Raji (cell line): Measurements from ENCODE around the gene G6PC1.

ENCODE experiments used
- POLR2A ChIP-seq: IDR thresholded peaks from 2 replicates; pipeline ENCODE4 v1.6.1; 2011; ENCODE audit warnings: low read depth, low read length, control low read depth; ENCODE audit not compliant: insufficient read depth

Gene G6PC1

DNA sequence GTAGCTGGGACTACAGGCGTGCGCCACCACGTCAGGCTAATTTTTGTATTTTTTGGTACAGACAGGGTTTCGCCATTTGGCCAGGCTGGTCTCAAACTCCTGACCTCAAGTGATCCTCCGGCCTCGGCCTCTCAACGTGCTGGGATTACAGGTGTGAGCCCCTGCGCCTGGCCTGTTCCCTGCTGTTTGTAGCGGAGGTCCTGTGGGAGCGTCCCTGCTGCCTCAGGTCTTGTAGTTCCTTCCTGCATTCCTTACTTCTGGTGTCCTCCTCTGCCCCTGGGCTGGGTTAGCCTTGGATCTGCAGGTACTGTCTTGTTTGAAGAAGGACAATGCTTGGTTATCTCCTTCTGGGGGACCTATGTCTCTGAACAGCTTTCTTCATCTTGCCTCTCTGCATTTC, 23.6 kb upstream of the G6PC1 start:
- no peak for TF ChIP-seq POLR2A

DNA sequence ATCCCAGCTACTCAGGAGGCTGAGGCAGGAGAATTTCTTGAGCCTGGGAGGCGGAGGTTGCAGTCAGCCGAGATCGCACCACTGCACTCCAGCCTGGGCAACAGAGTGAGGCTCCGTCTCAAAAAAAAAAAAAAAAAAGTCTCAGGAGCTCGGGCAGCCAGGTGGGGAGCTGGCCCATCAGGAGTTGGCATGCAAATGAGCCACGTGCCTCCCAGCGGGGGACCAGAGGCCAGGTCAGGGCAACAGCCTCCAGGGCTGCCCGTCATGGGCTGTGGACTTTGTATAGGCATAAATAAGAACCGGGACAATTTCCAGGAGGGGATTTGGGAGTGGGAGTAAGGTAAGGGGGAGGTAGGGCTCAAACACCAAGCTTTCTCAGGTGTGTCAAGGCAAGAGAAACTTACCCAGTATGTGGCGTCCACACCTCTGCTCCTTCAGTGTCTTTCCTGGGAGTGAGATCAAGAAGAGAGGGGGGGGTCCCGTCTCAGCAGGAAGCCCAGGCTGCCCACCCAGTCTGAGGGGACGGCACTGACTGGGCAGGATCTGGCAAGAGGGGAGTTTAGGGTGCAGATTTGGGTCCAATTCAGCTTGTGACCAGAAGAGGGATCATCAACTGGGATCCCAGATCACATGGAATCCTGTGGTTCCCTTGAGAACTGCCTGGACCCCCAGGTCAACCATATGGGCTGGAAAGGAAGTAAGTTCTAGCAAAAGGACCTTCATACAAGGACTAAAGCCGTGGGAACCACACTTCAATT, 22.3 kb upstream of the G6PC1 start:
- no peak for TF ChIP-seq POLR2A

DNA sequence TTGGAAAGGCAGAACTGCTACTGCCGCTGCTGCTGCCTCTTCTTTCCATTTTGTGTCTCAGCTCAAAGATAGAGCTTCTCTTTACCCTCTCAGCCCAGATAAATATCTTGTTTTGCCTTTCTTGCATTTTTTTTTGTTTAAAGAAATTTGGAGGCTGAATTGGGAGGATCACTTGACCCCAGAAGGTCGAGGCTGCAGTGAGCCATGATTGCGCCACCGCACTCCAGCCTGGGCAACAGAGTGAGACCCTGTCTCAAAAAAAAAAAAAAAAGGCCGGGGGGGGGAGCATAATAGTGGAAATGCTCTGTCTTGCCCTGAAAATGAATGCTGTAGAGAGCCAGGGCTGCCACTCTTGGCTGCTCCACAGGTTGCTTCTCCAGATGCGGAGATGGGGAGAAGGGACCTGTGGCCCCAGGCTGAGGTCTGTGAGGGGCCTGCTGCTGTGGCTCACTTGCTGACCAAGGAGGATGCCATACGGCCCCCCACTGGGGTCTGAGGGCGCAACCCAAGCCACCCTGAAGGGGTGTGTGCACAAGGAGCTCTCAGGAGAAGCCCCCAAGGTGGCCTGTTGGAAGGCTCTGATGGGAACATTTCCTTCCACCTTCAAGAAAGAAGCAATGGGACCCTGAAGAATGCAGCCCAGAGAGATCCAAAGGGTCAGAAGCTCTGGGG, 21.5 kb upstream of the G6PC1 start:
- TF ChIP-seq POLR2A, result no peak

DNA sequence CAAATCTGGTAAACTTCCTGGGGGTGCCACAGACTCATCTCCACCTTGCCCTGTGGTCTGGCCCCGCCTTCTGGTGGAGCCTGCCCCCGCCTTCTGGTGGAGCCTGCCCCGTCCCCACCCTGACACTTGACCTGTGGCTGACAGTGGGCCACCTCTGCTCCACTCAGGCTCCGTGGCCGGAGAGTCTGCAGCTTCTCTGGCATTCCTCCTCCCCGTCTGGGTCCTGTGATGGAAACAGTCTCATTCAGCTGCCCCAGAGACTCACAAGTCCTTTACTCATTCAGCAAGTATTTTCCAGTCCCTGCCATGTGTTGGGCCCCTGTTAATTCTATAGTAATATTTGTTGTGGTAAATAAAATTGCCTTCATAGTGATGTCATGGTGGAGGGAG, 21.0 kb upstream of the G6PC1 start:
- no peak for TF ChIP-seq POLR2A

DNA sequence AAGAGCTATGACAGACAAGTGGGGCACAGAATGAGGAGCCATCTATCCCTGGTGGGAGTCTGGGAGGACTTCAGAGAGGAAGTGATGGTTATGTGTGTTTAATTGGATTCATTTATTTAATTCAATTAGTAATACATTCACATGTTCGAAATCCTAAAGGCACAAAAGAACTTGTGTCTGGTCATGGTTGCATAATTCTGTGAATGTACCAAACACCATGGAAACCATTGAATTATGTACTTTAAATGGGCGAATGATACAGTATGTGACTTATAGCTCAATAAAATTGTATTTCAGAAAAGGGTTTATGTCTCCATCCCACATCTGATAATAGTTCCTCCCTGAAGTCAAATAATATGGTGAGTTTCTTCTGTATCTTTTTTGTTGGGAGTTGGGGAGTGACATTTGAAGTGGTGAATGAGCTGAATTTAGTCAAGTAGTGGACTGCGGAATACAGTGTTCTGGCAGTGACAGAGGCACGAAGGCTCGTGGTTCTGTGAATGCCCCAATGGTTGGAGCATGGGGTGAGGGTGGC, 19.8 kb upstream of the G6PC1 start:
- no peak for TF ChIP-seq POLR2A

DNA sequence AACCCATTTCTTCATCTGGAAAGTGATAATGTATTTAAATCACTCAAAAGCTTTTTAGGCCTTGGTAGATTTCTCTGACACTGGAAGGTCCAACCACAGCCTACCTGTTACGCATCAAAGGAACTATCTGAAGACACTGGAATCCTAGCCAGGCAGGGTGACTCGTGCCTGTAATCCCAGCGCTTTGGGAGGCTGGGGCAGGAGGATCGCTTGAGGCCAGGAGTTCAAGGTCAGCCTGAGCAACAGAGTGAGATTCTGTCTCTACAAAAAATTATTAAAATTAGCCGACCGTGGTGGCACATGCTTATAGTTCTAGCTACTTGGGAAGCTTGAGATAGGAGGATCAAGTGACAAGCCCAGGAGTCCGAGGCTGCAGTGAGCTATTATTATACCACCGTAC, 18.4 kb upstream of the G6PC1 start:
- no peak for TF ChIP-seq POLR2A

DNA sequence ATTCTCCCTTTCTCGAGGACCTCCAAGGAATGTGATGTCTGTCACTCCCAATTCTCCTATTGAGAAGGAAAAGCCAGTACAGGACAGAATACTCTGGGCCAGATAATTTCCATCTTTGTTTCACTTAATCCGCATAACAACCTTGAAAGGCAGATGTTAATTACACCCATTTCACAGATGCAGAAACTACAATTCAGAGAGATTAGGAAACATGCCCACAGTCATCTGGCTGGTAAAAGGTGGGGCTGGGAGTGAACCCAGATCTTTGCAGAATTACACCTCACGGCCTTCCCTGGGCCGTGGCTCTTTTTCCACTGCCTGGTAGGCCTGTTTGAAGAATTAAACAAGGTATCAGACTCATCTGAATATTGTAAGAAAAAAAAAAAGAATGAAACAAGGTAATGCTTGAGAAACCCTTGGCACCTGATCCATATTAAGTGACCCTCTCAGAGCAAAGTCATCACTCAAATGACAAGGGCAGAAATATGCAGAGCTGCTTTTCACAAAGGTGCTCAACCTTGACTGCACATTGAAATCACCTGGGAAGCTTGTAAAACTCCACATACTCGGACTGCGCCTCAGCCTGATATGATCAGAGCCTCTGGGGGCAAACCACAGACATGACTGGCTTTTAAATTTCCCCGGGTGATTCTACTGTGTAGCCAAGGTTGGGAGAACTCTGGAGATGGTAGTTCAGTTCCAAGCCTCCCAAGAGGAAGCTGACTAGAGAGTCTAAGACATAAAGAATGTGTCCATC, 16.6 kb upstream of the G6PC1 start:
- no peak for TF ChIP-seq POLR2A

DNA sequence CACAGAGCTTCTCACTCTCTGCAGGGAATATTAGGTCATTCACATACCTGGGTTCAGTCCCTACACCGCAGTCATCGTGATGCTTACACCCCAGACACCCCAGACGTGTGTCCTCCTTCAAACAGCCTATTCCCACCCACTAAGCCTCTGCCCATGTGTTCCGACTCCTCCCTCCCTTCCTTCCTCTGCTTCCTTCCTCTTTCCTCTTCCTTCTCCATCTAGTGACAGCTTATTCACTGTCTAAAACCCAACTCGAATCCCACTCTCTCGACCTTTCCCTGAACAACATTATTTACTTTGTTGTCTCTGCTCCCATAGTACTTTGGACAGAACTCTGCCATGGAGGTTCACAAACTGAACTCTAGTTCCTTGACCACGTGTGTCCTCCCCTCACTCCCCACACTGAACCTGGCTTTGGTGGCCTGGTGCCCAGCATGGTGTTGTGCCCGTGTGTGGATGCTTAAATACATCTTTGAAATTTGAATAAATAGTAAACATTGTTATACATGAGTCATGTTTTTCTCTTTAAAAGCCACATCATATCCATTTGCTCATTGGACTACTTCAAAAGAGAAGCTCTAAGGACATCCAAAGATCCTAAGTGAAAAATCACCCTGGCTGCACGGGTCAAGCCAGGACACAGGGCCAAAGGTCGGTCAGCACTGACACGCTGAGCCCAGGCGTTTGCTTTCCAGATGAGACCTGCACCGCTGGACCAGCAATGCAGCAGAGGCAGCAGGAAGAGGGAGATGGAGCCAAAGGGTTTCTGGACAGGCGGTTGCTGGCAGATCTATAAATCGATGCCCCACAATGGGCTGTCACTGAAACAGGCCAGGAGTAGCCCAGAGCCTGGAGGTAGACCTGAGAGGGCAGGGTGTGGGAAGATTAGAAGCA, 14.1 kb upstream of the G6PC1 start:
- TF ChIP-seq POLR2A, result no peak

DNA sequence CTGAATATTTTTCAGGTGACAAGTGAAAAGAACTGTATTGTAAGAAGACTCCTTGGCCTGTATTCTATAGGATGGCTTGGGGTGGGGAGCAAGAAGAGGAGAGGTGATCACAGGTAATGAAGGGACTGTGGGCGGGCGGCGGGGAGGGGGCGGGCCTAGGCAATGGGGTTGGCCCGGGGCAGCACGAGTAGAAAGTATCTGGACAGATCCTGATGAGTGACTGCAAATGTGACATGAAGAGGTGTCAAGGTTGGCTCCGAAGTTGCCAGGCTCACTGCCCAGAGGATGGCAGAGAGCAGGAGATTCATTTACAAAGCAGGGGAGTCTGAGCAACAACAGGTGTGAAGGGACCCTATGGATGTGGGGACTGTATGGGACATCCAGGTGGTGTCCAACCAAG, 10.8 kb upstream of the G6PC1 start:
- no peak for TF ChIP-seq POLR2A

DNA sequence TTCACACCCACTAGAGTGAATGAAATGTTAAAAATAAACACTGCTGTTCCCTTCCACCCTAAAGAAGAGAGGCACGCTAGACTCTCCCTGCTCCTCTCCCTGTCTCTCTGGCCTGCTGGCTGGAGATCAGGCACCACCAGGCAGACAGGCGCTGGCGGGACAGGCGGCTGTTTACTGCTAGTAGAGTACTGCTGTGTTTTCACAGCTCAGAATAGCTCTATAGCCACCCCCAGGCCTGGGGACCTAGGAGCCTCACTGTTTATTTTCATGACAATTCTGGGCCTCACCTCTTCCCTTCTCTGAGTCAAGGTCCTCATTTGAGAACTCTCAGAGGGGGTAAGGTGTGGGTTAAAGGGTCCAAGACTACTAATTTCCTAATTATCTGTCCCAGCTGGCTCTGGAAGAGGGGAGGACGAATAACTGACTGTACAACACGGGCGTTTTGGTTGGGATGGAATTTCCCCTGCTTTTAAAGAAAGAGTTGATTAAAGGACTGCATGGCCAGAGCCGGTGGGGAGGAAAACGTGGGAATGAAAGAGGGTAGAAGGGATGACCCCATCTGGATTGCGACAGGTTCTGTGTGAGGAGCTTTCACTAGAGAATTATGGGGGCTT, 9.0 kb upstream of the G6PC1 start:
- no peak for TF ChIP-seq POLR2A

DNA sequence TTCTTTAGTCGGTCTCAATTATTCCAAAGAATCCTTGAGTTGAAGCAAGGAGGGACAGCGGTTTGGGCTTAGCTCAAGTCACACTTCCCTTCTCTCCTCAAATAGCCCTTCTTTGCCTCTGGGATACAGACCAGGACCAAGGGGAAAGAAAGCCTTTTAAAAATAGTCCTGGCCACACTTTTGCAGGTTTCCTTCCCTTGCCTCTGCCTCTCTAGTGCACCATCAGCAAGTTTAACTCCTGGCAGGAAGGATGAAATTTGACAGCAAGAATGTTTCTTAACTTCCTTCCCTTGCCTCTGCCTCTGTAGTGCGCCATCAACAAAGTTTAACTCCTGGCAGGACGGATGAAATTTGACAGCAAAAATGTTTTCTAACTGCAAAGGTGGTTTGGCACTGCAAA, 7.2 kb upstream of the G6PC1 start:
- no peak for TF ChIP-seq POLR2A

DNA sequence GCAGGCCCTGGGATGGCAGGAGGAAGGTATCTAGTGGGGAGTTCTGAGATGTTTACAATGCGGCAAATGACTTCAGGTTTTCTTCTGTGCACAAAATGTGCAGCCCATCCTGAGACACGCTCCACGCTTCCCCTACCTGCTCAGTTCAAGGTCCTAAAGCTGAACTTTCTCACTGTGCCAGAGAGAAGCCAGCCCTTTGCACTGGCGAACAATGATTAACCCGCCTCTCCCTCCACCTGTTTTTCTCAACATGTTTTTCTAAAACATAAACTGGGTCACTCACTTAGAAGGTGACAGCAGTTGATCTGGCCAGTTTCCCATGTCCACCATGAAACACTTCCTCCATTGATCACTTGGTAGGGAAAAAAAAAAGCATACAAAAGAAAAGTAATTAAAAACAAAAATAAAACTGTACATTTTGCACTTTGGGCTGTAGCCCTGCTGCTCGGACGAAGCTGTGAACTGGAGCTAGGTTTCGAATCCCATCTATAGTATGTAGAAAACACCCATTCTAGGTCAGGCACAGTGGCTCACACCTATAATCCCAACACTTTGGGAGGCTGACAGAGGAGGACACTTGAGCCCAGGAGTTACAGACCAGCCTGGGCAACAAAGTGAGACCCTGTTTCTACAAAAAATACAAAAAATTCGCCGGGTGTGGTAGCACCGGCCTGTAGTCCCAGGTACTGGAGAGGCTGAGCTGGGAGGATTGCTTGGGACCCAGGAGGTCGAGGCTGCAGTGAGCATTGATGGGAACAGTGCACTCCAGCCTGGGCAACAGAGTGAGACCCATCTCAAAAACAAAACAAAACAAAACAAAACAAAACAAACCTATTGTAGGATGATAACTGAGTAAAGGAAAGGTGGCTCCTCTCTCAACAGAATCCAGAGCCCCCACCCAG, 6.1 kb upstream of the G6PC1 start:
- no peak for TF ChIP-seq POLR2A

DNA sequence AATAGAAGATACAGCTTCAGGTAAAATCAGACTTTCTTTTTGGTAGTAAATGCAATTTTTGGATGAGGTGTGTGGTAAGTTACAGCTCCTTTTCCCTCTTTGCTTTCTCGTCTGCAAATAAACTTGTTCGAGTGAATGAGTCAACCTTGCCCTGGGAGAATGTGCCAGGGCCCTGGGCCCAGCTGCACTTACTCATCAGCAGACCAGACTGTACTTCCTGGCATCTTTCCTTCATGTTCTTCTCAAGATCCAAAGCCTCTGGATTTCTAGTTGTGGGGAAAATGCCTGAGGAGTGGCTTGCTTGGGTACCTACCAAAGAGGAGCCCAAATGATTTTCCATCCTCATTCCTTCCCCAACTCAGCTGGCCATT, 5.4 kb upstream of the G6PC1 start:
- no peak for TF ChIP-seq POLR2A
